Measurements from ENCODE around the gene STX8.

DNA sequence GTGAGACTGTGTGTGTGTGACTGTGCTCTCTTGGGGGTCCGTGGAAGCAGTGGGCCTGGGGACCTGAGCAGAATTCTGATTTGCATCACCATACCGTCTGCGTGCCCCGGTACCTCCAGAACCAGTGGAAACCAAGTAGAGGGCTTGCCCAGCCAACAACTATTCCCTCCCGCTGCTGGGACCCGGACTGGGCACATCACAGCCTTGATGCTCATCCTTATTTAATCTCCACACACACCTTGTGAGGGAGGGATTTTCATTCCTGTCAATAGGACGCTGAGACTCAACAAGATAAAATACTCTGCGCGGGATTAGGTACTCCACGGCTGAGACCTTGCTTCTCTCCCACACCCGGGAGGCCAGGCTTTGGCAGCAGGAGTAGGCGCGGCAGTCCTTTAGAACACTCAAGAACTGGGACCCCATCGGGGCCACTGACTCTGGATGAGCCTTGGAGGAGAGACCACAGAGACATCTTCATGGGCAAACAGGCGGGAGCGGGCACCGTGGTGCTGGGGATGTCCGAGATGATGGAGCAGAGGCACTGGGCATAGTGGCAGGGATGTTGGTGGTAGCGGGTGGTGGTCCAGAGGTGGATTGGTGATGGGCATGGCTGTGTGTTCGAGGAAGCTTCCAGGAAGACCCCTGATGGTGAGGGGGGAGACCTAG is 346.3 kb downstream of the STX8 start:
- TF ChIP-seq SP1 (IDR thresholded peaks at IDR 0.05) (no peak), FOXA1 (IDR thresholded peaks at IDR 0.05) (no peak), LEF1 (IDR thresholded peaks at IDR 0.05; ENCODE audit: borderline replicate concordance) (no peak), CTBP1 (IDR thresholded peaks at IDR 0.05; ENCODE audit: borderline replicate concordance) (no peak), ZNF384 (IDR thresholded peaks at IDR 0.05) (no peak), FOXM1 (IDR thresholded peaks at IDR 0.05; ENCODE audit: borderline replicate concordance) (no peak), HDGF (IDR thresholded peaks at IDR 0.05; ENCODE audit: borderline replicate concordance) (no peak)
- TF ChIP-seq, protein P1, sequence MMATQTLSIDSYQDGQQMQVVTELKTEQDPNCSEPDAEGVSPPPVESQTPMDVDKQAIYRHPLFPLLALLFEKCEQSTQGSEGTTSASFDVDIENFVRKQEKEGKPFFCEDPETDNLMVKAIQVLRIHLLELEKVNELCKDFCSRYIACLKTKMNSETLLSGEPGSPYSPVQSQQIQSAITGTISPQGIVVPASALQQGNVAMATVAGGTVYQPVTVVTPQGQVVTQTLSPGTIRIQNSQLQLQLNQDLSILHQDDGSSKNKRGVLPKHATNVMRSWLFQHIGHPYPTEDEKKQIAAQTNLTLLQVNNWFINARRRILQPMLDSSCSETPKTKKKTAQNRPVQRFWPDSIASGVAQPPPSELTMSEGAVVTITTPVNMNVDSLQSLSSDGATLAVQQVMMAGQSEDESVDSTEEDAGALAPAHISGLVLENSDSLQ (IDR thresholded peaks at IDR 0.05): no peak
